Muscle layer of duodenum (tissue), 2 donors: ENCODE measurements around the gene GPR137C.

Experiments
- H3K27ac ChIP-seq: one replicate; pipeline ENCODE4 v1.7.0; 2013; ENCODE audit warnings: mild to moderate bottlenecking, low read length
- H3K27me3 ChIP-seq: one replicate; pipeline ENCODE4 v1.7.0; 2013; ENCODE audit warnings: low read depth, mild to moderate bottlenecking, control low read depth, low read length
- H3K36me3 ChIP-seq, 2 donors: one replicate each; pipeline ENCODE4 v1.7.0; 2013; ENCODE audit warnings: low read length in 2 of 2, control low read depth in 1 of 2, mild to moderate bottlenecking in 1 of 2; ENCODE audit not compliant: insufficient read depth in 2 of 2, control insufficient read depth in 1 of 2
- H3K4me1 ChIP-seq, 2 donors: one replicate each; pipeline ENCODE4 v1.7.0; 2013; ENCODE audit warnings: low read length in 2 of 2, mild to moderate bottlenecking in 2 of 2, control low read depth in 1 of 2, moderate library complexity in 1 of 2; ENCODE audit not compliant: insufficient read depth in 2 of 2, control insufficient read depth in 1 of 2
- H3K4me3 ChIP-seq, 2 donors: one replicate each; pipeline ENCODE4 v1.7.0; 2013; ENCODE audit warnings: low read length in 2 of 2, low read depth in 1 of 2, mild to moderate bottlenecking in 1 of 2
- H3K9me3 ChIP-seq, 2 donors: one replicate each; pipeline ENCODE4 v1.7.0; 2013; ENCODE audit warnings: low read length in 2 of 2, control low read depth in 1 of 2, mild to moderate bottlenecking in 1 of 2; ENCODE audit not compliant: control insufficient read depth in 1 of 2
- donor health status: healthy.

The GPR137C gene

DNA sequence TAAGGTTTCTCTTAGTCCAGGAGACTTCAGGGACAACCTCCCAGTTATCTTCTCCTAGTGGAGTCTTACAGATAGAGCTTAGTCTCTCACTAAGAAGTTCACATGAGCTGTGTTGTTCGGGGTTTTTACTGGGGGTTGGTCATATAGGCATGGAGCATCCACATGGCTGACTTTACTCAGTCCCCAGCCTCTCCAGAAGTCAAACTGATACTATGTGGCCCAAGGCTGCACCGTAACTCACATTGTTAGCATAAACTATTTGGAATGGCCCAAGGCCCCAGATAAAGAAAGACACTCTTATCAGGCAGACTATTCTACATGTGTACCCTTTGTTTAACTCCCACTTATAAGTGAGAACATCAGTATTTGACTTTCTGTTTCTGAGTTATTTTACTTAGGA is 23.2 kb downstream of the GPR137C start:
- Histone ChIP-seq H3K27me3 (no peaks in the 10 kb centered on the region), H3K4me1 (no peaks in the 10 kb centered on the region), H3K9me3 (peaks cover 0 to 6% of the 10 kb centered on the region in 2 donors), H3K27ac (no peak overlapping the region), H3K36me3 (no peaks in the 10 kb centered on the region), H3K4me3 (no peak overlapping the region)

DNA sequence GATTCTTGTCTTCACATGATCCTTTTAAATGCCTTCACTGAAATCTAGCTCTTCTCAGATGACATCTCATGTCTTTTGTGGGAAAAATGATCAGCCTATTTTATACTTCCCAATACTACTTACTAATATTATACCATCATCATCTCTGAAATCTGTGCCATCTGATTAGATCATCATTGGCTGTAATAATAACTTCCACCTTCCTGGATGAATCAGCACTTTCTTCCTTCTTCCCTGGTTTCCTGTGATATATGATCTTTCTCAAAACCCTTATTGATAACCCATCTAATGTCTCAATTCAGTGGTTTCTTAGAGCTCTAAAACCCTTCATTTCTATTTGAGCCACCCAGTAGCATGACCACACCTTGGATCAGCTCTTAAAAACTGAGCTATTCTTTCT is 30.9 kb downstream of the GPR137C start:
- Histone ChIP-seq H3K27me3 (no peaks in the 10 kb centered on the region), H3K4me1 (no peaks in the 10 kb centered on the region), H3K4me3 (no peak overlapping the region), H3K9me3 (no peaks in the 10 kb centered on the region), H3K36me3 (no peaks in the 10 kb centered on the region), H3K27ac (no peak overlapping the region)

DNA sequence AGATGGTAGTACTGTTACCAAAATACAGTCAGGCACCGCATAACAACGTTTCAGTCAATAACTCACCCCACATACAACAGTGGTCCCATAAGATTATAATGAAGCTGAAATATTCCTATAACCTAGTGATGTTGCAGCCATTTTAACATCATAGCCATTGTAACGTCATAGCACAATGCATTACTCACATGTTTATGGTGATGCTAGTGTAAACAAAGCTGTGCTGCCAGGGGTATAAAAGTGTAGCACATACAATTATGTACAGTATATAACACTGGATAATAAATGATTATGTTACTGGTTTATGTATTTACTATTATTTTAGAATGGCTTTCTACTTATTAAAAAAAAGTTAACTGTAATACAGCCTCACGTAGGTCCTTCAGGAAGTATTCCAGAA is 37.0 kb downstream of the GPR137C start:
- no peaks in the 10 kb centered on the region for H3K9me3 ChIP-seq
- H3K27me3 ChIP-seq = no peaks in the 10 kb centered on the region
- no peaks in the 10 kb centered on the region for H3K36me3 ChIP-seq
- H3K27ac ChIP-seq = no peak overlapping the region
- no peak overlapping the region for H3K4me3 ChIP-seq
- no peaks in the 10 kb centered on the region for H3K4me1 ChIP-seq

DNA sequence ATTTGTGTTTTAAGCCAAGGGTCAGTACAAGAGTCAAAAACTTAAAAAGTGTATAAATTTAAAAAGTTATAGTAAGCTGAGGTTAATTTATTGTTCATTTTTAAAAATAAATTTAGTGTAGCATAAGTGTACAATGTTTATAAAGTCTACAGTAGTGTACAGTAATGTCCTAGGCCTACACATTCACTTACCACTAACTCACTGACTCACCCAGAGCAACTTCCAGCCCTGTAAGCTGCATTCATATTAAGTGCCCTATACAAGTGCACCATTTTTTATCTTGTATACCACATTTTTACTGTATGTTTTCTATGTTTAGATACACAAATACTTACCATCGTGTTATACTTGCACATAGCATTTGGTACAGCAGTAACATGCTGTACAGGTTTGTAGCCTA is 37.7 kb downstream of the GPR137C start:
- Histone ChIP-seq H3K4me3 (no peak overlapping the region), H3K27me3 (no peaks in the 10 kb centered on the region), H3K27ac (no peak overlapping the region), H3K4me1 (no peaks in the 10 kb centered on the region), H3K36me3 (no peaks in the 10 kb centered on the region), H3K9me3 (no peaks in the 10 kb centered on the region)

DNA sequence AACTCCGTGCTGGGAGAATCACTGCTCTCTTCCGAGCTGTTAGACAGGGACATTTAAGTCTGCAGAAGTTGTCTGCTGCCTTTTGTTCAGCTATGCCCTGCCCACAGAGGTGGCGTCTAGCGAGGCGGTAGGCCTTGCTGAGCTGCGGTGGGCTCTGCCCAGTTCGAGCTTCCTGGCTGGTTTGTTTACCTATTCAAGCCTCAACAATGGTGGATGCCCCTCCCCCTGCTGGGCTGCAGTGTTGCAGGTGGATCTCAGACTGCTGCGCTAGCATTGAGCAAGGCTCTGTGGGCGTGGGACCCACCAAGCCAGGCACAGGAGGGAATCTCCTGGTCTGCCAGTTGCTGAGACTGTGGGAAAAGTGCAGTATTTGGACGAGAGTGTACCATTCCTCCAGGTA is 43.7 kb downstream of the GPR137C start:
- Histone ChIP-seq H3K27ac (no peak overlapping the region), H3K4me3 (no peak overlapping the region), H3K4me1 (no peaks in the 10 kb centered on the region), H3K36me3 (no peaks in the 10 kb centered on the region), H3K9me3 (no peaks in the 10 kb centered on the region), H3K27me3 (no peaks in the 10 kb centered on the region)

DNA sequence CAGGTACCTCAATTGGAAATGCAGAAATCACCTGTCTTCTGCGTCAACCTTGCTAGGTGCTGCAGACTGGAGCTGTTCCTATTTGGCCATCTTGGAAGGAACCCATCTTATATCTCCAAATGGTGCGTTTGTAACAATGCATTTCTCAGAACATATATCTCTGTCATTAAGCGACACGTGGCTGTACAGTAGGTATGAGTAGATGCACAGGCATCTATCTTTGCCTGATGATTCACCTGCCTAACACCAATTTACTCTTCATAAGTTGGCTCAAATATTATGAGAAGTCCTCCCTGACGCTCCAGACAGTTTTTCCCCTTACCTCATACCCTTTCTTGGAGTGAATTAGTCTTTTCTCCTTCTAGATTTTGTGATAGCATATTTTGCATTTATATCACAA is 44.2 kb downstream of the GPR137C start:
- Histone ChIP-seq H3K9me3 (no peaks in the 10 kb centered on the region), H3K36me3 (no peaks in the 10 kb centered on the region), H3K4me3 (no peak overlapping the region), H3K4me1 (no peaks in the 10 kb centered on the region), H3K27ac (no peak overlapping the region), H3K27me3 (no peaks in the 10 kb centered on the region)

DNA sequence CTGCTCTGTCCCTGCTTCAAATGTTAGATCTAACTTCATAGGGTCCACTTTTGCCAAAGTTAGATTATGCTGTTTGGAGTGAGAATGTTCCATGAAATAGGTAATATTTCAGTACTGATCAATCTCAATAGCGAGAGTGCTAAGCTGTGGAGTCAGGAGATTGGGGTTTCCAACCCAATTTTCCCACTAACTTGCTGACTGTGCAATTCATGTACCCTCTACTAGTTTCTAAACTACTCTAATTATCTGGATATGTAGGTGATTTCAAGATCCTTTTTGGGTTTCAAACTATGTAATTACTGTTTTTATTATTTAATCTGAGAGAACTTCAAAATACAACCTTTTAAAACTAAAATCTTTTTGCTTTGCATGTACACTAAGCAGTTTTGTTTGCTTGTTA is 45.9 kb downstream of the GPR137C start:
- no peaks in the 10 kb centered on the region for H3K27me3 ChIP-seq
- no peaks in the 10 kb centered on the region for H3K9me3 ChIP-seq
- no peaks in the 10 kb centered on the region for H3K36me3 ChIP-seq
- no peak overlapping the region for H3K27ac ChIP-seq
- H3K4me1 ChIP-seq = no peaks in the 10 kb centered on the region
- no peak overlapping the region for H3K4me3 ChIP-seq

DNA sequence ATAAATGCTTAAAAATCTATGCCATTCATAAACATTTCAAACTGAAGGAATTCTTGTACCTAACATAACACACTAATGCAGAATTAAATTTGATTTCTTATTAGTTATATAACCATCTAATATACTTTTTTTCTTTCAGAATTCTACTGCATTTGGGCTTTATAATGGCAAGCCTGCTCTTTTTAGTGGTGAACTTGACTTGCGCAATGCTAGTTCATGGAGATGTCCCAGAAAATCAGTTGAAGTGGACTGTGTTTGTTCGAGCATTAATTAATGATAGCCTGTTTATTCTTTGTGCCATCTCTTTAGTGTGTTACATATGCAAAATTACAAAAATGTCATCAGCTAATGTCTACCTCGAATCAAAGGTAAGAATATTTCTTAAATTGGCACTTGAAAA is 47.3 kb downstream of the GPR137C start:
- H3K4me1 ChIP-seq = no peaks in the 10 kb centered on the region

DNA sequence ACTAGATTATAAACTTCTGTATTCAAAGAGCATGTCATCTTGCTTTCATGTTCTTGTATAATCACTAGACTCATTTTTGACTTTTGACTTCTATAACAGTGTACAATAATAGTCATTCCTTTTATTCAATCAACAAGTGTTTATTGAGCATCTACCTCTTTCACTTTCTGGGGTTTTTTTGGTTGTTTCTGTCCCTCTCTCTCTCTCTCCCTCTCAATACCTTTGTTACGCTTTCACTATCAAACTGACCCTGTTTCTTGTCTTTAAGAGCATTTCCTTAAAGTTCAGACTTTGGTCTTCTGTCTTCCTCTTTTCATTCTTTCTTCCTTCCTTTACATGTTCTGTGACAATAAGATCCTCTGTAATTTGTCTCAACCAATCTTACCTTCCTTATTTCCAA is 49.5 kb downstream of the GPR137C start:
- no peaks in the 10 kb centered on the region for H3K4me1 ChIP-seq
- no peaks in the 10 kb centered on the region for H3K36me3 ChIP-seq
- peaks cover 0 to 7% of the 10 kb centered on the region in 2 donors for H3K9me3 ChIP-seq
- no peak overlapping the region for H3K27ac ChIP-seq
- H3K27me3 ChIP-seq = no peaks in the 10 kb centered on the region
- H3K4me3 ChIP-seq = no peak overlapping the region

More for the DNA sequence above, 47.3 kb downstream of the GPR137C start:
- H3K27ac ChIP-seq = no peak overlapping the region
- H3K9me3 ChIP-seq = peaks cover 0 to 7% of the 10 kb centered on the region in 2 donors
- no peak overlapping the region for H3K4me3 ChIP-seq
- no peaks in the 10 kb centered on the region for H3K27me3 ChIP-seq
- H3K36me3 ChIP-seq = no peaks in the 10 kb centered on the region

DNA sequence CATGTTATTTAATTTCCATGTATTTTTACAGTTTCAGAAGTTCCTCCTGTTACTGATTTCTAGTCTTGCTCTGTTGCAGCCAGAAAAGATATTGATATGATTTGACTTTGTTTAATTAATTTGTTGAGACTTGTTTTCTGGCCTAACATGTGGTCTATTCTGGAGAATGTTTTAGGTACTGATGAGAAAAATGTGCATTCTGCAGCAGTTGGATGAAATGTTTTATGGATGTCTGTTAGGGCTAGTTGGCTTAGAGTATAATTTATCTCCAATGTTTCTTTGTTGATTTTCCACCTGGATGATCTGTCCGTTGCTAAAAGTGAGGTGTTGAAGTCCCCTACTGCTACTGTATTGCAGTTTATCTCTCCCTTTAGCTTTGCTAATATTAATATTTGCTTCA is 54.4 kb downstream of the GPR137C start:
- H3K4me3 ChIP-seq = no peak overlapping the region
- peaks cover 0 to 7% of the 10 kb centered on the region in 2 donors for H3K9me3 ChIP-seq
- no peaks in the 10 kb centered on the region for H3K4me1 ChIP-seq
- no peak overlapping the region for H3K27ac ChIP-seq
- no peaks in the 10 kb centered on the region for H3K27me3 ChIP-seq
- H3K36me3 ChIP-seq = no peaks in the 10 kb centered on the region

DNA sequence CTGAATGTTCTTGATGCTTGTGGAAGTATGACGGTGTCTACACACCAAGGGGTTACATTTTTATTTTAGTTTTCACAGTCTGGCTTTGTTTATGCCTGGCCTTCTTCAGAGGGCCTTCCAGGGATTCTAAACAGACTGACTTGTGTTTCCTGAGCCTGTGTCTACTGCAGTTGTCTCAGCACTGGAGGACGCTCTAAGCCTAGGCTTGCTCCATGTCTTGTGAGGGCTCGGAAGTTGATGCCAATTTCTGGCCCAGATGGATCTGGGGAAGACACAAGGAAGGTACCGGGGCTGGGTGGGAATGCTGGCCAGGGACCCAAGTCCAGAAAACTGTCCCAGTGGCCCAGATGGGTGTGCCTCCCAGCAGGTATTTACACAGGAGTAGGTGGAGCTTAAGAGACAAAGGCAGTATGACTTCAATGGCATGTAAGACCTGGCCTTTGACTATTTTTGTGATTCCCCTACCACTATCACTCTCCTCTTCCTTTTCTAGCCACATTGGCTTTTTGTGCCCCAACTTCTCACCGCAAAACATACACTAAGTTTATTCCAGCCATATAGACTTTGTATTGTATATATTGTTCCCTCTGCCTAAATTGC is 56.9 kb downstream of the GPR137C start:
- Histone ChIP-seq H3K27me3 (no peaks in the 10 kb centered on the region), H3K4me3 (no peak overlapping the region), H3K9me3 (peaks cover 0 to 2% of the 10 kb centered on the region in 2 donors), H3K4me1 (no peaks in the 10 kb centered on the region), H3K27ac (no peak overlapping the region), H3K36me3 (no peaks in the 10 kb centered on the region)

DNA sequence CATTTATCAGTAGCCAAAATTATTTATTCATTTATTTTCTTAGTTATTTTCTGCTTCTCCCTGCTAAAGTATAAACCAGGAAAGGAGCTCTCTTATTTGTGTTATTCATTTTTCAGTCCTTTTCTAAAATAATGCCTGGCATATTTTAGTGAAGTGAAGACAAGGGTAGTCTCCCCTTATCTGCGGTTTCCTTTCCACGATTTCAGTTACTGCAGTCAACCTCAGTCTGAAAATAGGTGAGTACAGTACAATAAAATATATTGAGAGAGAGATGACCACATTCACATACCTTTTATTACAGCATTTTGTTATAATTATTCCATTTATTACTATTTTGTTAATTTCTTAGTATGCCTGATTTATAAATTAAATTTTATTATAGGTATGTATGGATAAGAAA is 57.6 kb downstream of the GPR137C start:
- H3K4me3 ChIP-seq = no peak overlapping the region
- no peak overlapping the region for H3K27ac ChIP-seq
- no peaks in the 10 kb centered on the region for H3K9me3 ChIP-seq
- H3K27me3 ChIP-seq = no peaks in the 10 kb centered on the region
- no peaks in the 10 kb centered on the region for H3K36me3 ChIP-seq
- H3K4me1 ChIP-seq = no peaks in the 10 kb centered on the region
